K562 (cell line): ENCODE measurements around the gene PPM1M. TPM values are rescaled to one million over a fixed set of nuclear protein-coding genes. Genes with fewer than 3 reads are reported as not detected.
A peak's percentile ranks its signal among the peaks of the same experiment; 100 is the strongest.

Experiments used
- E2F6 ChIP-seq, 2 experiments: IDR thresholded peaks; 2 replicates each; pipeline ENCODE4 v1.6.1; 2011; ENCODE audit warnings: borderline replicate concordance in 1 of 2, control low read depth in 1 of 2, low read depth in 1 of 2, low read length in 1 of 2, mild to moderate bottlenecking in 1 of 2, mixed read lengths in 1 of 2, moderate library complexity in 1 of 2; ENCODE audit not compliant: insufficient read depth in 1 of 2, insufficient read length in 1 of 2, poor library complexity in 1 of 2, severe bottlenecking in 1 of 2; ENCODE audit errors: extremely low read depth in 1 of 2
- FOS ChIP-seq: IDR thresholded peaks from 3 replicates; pipeline ENCODE4 v1.6.1; 2011; ENCODE audit not compliant: insufficient read length; ENCODE audit errors: extremely low read depth
- MAFF ChIP-seq: IDR thresholded peaks from 2 replicates; pipeline ENCODE4 v1.6.1; 2012; ENCODE audit warnings: low read length, improper control_type of control experiment
- MAX ChIP-seq: sonication (generic); formaldehyde crosslinking; IDR thresholded peaks from 2 replicates; pipeline ENCODE4 v1.9.0; 2022; ENCODE audit warnings: mild to moderate bottlenecking, missing genetic modification reagents
- MAZ ChIP-seq, 2 experiments: fragments of 450-650 bp in 1 of 2; sonication (generic) in 1 of 2; formaldehyde crosslinking; IDR thresholded peaks in 1 of 2; conservative IDR thresholded peaks in 1 of 2; 2 replicates each; pipeline versions ENCODE4 v1.4.0 to v1.5.0; 2020; ENCODE audit warnings: mild to moderate bottlenecking in 1 of 2, missing genetic modification reagents in 1 of 2
- MEF2D ChIP-seq: conservative IDR thresholded peaks from 2 replicates; pipeline ENCODE4 v1.6.1; 2016; ENCODE audit warnings: low read depth, missing genetic modification characterization, missing compliant biosample characterization
- MYNN ChIP-seq, 2 experiments: sonication (generic); formaldehyde crosslinking in 1 of 2; IDR thresholded peaks; 2 replicates each; pipeline versions ENCODE4 v1.5.0 to v1.6.1; 2016 to 2020; ENCODE audit warnings: antibody characterized with exemption in 1 of 2, missing genetic modification reagents in 1 of 2
- NR2C1 ChIP-seq, 2 experiments: fragments of 450-650 bp; IDR thresholded peaks; 2 replicates each; pipeline ENCODE4 v1.6.1; 2017; ENCODE audit warnings: mild to moderate bottlenecking in 2 of 2, antibody characterized with exemption in 1 of 2, inconsistent platforms in 1 of 2, missing compliant biosample characterization in 1 of 2, missing genetic modification characterization in 1 of 2
- RBFOX2 ChIP-seq: fragments of 200-400 bp; formaldehyde crosslinking; IDR thresholded peaks from 2 replicates; pipeline ENCODE4 v1.6.1; 2017; ENCODE audit warnings: low read depth, mild to moderate bottlenecking, low read length, moderate library complexity
- SAP30 ChIP-seq: fragments of 200-600 bp; sonication (generic); IDR thresholded peaks from 2 replicates; pipeline ENCODE4 v1.6.1; 2012; ENCODE audit warnings: borderline replicate concordance, low read depth, mild to moderate bottlenecking, moderate library complexity, low read length, control low read depth, inconsistent platforms; ENCODE audit not compliant: insufficient read depth, poor library complexity, severe bottlenecking
- ZBTB9 ChIP-seq: fragments of 450-650 bp; formaldehyde crosslinking; IDR thresholded peaks from 2 replicates; pipeline ENCODE4 v1.4.0; 2020; ENCODE audit warnings: mild to moderate bottlenecking, moderate library complexity
- ZFPM2 ChIP-seq: fragments of 250-450 bp; sonication (Bioruptor Pico); IDR thresholded peaks from 2 replicates; pipeline ENCODE4 v1.5.1; 2022; ENCODE audit warnings: mild to moderate bottlenecking
- ZFX ChIP-seq: sonication (generic); formaldehyde crosslinking; IDR thresholded peaks from 2 replicates; pipeline ENCODE4 v1.8.0; 2022; ENCODE audit warnings: mild to moderate bottlenecking, missing genetic modification reagents, moderate library complexity
- ZNF12 ChIP-seq: sonication (generic); formaldehyde crosslinking; IDR thresholded peaks from 2 replicates; pipeline ENCODE4 v1.4.0; 2020; ENCODE audit warnings: mild to moderate bottlenecking, missing genetic modification reagents
- ZNF395 ChIP-seq: fragments of 200-800 bp; sonication (Bioruptor generic); IDR thresholded peaks from 2 replicates; pipeline ENCODE4 v1.6.1; 2017; ENCODE audit warnings: missing genetic modification characterization, missing compliant biosample characterization
- polyA plus RNA-seq, 8 experiments: library from polyadenylated mRNA; depleted of rRNA in 4 of 8; stranded (reverse) in 5 of 8; unstranded in 3 of 8; fragments of >200 nt; fragmentation: Nextera tagmentation in 2 of 8; fragmentation: Illumina TruSeq in 1 of 8; extraction: Ambion mirVana in 2 of 8; extraction: Trizol in 1 of 8; gene quantifications; 2 replicates each; pipeline versions ENCODE4 v1.2.1 to v1.2.3, GENCODE V29; 2011 to 2014; ENCODE audit warnings: inconsistent platforms in 1 of 8, missing spikeins in 1 of 8
- total RNA-seq, 7 experiments: library from RNA; depleted of rRNA in 6 of 7; stranded (reverse); fragments of >200 nt in 6 of 7; fragmentation: Illumina TruSeq in 2 of 7; extraction: Trizol in 2 of 7; gene quantifications; 2 replicates each; pipeline versions ENCODE4 v1.2.1 to v1.2.3, GENCODE V29; 2011 to 2021; ENCODE audit warnings: low replicate concordance in 1 of 7
- TF ChIP-seq, protein P1 (sequence below): fragments of 450-650 bp; IDR thresholded peaks from one replicate; pipeline ENCODE4 v1.6.1; 2018; ENCODE audit warnings: mild to moderate bottlenecking, moderate library complexity; ENCODE audit not compliant: partially characterized antibody
- TF ChIP-seq, protein P2 (sequence below): fragments of 200-800 bp; sonication (Bioruptor generic); IDR thresholded peaks from 2 replicates; pipeline ENCODE4 v1.6.1; 2017; ENCODE audit warnings: missing genetic modification characterization, missing compliant biosample characterization

The PPM1M gene
- total and polyA plus RNA-seq, 9 of the 15 experiments (the other 6 are each of a cell fraction or from before 2014, with no cell fraction given): 1.4 to 9.2 (median 4.4) TPM

GRCh38 chr3:52245322-52246263, at the start of gene PPM1M (continued):
- peak; percentile 48 for TF ChIP-seq ZFX (CRISPR knock-in tag)
- TF ChIP-seq MYNN (IDR thresholded peaks at IDR 0.05): no peak
- TF ChIP-seq MYNN (CRISPR knock-in tag; IDR thresholded peaks at IDR 0.05): no peak
- TF ChIP-seq FOS: no peak
- TF ChIP-seq ZNF12 (CRISPR knock-in tag): no peak
- TF ChIP-seq ZBTB9: 0 out of 2 replicates have a peak, but pooled peaks have one; percentile 43
- TF ChIP-seq, protein P1, sequence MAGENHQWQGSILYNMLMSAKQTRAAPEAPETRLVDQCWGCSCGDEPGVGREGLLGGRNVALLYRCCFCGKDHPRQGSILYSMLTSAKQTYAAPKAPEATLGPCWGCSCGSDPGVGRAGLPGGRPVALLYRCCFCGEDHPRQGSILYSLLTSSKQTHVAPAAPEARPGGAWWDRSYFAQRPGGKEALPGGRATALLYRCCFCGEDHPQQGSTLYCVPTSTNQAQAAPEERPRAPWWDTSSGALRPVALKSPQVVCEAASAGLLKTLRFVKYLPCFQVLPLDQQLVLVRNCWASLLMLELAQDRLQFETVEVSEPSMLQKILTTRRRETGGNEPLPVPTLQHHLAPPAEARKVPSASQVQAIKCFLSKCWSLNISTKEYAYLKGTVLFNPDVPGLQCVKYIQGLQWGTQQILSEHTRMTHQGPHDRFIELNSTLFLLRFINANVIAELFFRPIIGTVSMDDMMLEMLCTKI: no peak
- no peak for TF ChIP-seq ZFPM2 (CRISPR knock-in tag)
- no peak for TF ChIP-seq MEF2D (tag)
- TF ChIP-seq, protein P2, sequence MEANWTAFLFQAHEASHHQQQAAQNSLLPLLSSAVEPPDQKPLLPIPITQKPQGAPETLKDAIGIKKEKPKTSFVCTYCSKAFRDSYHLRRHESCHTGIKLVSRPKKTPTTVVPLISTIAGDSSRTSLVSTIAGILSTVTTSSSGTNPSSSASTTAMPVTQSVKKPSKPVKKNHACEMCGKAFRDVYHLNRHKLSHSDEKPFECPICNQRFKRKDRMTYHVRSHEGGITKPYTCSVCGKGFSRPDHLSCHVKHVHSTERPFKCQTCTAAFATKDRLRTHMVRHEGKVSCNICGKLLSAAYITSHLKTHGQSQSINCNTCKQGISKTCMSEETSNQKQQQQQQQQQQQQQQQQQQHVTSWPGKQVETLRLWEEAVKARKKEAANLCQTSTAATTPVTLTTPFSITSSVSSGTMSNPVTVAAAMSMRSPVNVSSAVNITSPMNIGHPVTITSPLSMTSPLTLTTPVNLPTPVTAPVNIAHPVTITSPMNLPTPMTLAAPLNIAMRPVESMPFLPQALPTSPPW (CRISPR knock-in tag): peak; percentile 65
- peak; percentile 31 for TF ChIP-seq SAP30
- no peak for TF ChIP-seq MAZ (CRISPR knock-in tag; conservative IDR thresholded peaks at IDR 0.05 in 1 of 2, IDR thresholded peaks at IDR 0.05 in 1 of 2)
- 0 out of 2 replicates have a peak, but pooled peaks have one; percentile 51 for TF ChIP-seq ZNF395 (CRISPR knock-in tag)
- peak; percentile 60 for TF ChIP-seq MAX (CRISPR knock-in tag)
- TF ChIP-seq RBFOX2: peak; percentile 48; the same call in 1 of the 2 replicates
- peak; percentile 81 to 97 for TF ChIP-seq E2F6 (IDR thresholded peaks at IDR 0.05; ENCODE audit: borderline replicate concordance in 1 of 2, extremely low read depth in 1 of 2, insufficient read depth in 1 of 2, insufficient read length in 1 of 2, low read depth in 1 of 2, low read length in 1 of 2, poor library complexity in 1 of 2, severe bottlenecking in 1 of 2)
- no peak for TF ChIP-seq NR2C1 (IDR thresholded peaks at IDR 0.05)
- TF ChIP-seq NR2C1 (tag; IDR thresholded peaks at IDR 0.05): no peak
- no peak for TF ChIP-seq MAFF
